Measurements from ENCODE around the gene RUFY4. TPM values are rescaled to one million over a fixed set of nuclear protein-coding genes. Genes with fewer than 3 reads are reported as not detected.

Gene RUFY4
- total RNA-seq, 1 donor from 2014 or later = not detected

DNA sequence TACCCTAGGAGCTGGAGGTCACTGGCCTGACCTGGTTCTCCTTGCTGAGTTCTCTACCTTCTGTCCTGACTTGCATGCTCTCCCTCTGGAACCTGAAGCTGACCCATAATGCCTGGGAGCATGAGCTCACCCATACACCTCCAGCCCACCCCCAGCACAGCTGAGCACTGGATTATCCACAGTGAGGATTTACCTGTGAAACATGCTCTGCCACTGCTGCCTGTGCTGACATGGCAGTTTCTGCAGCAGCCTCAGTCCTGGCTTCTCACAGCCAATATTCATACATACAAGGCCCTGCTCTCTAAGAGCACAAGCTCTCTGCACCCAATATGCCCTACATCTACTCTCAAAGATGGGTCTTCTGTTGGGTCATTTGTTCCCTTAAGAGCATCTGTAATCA, 61.8 kb downstream of the RUFY4 start:
- Histone ChIP-seq H3K9ac (ENCODE audit: low read depth in 1 of 3, low read length in 3 of 3) (no peak overlapping the region), H3K27me3 (ENCODE audit: control insufficient read depth in 3 of 3, insufficient read depth in 3 of 3, low read length in 3 of 3) (peaks cover 8 to 14% (median 9%) of the 10 kb centered on the region in 3 donors), H3K4me3 (ENCODE audit: low read length in 3 of 3) (no peak overlapping the region), H3K36me3 (ENCODE audit: control insufficient read depth in 3 of 3, insufficient read depth in 3 of 3, low read length in 3 of 3) (no peaks in the 10 kb centered on the region), H3K9me3 (ENCODE audit: control insufficient read depth in 3 of 3, low read length in 3 of 3) (no peaks in the 10 kb centered on the region), H3K4me1 (ENCODE audit: control insufficient read depth in 3 of 3, insufficient read depth in 3 of 3, low read length in 3 of 3) (no peaks in the 10 kb centered on the region), H3K27ac (ENCODE audit: low read depth, low read length) (no peak overlapping the region)

DNA sequence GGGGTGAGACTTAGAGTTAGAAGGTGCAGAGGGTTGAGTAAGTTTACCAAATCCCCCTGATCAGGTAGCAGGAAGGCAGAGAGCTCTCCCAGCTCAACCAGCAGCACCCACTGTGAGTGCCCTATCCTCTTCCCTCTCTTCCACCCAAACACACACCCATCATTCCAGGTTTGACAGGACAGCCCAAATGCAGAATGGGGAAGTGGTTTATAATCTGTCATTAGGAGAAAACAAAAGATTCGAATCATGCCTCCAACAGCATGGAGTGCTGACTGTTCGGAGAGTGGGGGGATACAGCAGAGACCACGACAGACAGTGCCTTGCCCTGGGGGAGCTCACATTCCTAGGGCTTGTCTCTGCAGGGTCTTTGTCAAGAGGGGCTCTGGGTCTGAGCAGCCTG, 68.5 kb downstream of the RUFY4 start:
- Histone ChIP-seq H3K9ac (ENCODE audit: low read depth in 1 of 3, low read length in 3 of 3) (no peak overlapping the region), H3K4me1 (ENCODE audit: control insufficient read depth in 3 of 3, insufficient read depth in 3 of 3, low read length in 3 of 3) (no peaks in the 10 kb centered on the region), H3K9me3 (ENCODE audit: control insufficient read depth in 3 of 3, low read length in 3 of 3) (no peaks in the 10 kb centered on the region), H3K27me3 (ENCODE audit: control insufficient read depth in 3 of 3, insufficient read depth in 3 of 3, low read length in 3 of 3) (peaks cover 16 to 31% (median 29%) of the 10 kb centered on the region in 3 donors), H3K27ac (ENCODE audit: low read depth, low read length) (no peak overlapping the region), H3K36me3 (ENCODE audit: control insufficient read depth in 3 of 3, insufficient read depth in 3 of 3, low read length in 3 of 3) (no peaks in the 10 kb centered on the region), H3K4me3 (ENCODE audit: low read length in 3 of 3) (no peak overlapping the region)

DNA sequence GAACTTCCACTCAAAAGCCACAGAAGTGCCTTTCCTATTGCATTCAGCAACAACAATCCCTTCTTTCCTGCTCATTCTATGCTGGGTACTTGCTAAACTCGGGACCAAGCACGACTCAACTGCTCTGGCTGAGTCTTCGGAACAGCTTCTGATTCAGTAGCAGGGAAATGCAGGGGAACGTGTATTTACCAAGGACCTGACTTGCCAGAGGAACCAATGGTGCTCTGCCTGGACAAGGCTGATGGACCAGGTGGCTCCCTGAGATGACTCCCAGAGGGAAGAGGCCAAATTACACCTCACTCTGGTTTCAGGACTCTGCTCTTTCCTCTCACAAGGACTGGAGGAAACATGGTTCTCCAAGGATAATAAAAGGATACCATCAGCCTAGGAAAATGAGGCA, 69.0 kb downstream of the RUFY4 start:
- Histone ChIP-seq H3K27me3 (ENCODE audit: control insufficient read depth in 3 of 3, insufficient read depth in 3 of 3, low read length in 3 of 3) (peaks cover 16 to 33% (median 31%) of the 10 kb centered on the region in 3 donors), H3K27ac (ENCODE audit: low read depth, low read length) (no peak overlapping the region), H3K9me3 (ENCODE audit: control insufficient read depth in 3 of 3, low read length in 3 of 3) (no peaks in the 10 kb centered on the region), H3K4me1 (ENCODE audit: control insufficient read depth in 3 of 3, insufficient read depth in 3 of 3, low read length in 3 of 3) (no peaks in the 10 kb centered on the region), H3K9ac (ENCODE audit: low read depth in 1 of 3, low read length in 3 of 3) (no peak overlapping the region), H3K36me3 (ENCODE audit: control insufficient read depth in 3 of 3, insufficient read depth in 3 of 3, low read length in 3 of 3) (no peaks in the 10 kb centered on the region), H3K4me3 (ENCODE audit: low read length in 3 of 3) (no peak overlapping the region)

Other genes starting within 250 kb of the RUFY4 start
- 73.1 TPM for gene TNS1, start 66.3 kb upstream of the RUFY4 start, total RNA-seq
- gene CXCR2, start 56.8 kb downstream of the RUFY4 start, total RNA-seq = under 0.01 TPM
- 0.52 TPM for gene CXCR1, start 97.7 kb downstream of the RUFY4 start, total RNA-seq
- gene ARPC2, start 147.9 kb downstream of the RUFY4 start, total RNA-seq = 172 TPM
- 1.0 TPM for gene GPBAR1, start 191.8 kb downstream of the RUFY4 start, total RNA-seq
- gene AAMP, start 200.9 kb downstream of the RUFY4 start, total RNA-seq = 121 TPM
- gene PNKD, start 201.3 kb downstream of the RUFY4 start, total RNA-seq = 39.1 TPM
- 109 TPM for gene TMBIM1, start 223.2 kb downstream of the RUFY4 start, total RNA-seq